CD4-positive, alpha-beta T cell treated with Interleukin-15 for 4 hours (primary cell): Measurements from ENCODE around the gene AP5Z1.

Experiments
- DNase-seq: peaks from one replicate; pipeline ENCODE4 v3.0.0-alpha.2; 2020; ENCODE audit warnings: low spot score

Gene AP5Z1

DNA sequence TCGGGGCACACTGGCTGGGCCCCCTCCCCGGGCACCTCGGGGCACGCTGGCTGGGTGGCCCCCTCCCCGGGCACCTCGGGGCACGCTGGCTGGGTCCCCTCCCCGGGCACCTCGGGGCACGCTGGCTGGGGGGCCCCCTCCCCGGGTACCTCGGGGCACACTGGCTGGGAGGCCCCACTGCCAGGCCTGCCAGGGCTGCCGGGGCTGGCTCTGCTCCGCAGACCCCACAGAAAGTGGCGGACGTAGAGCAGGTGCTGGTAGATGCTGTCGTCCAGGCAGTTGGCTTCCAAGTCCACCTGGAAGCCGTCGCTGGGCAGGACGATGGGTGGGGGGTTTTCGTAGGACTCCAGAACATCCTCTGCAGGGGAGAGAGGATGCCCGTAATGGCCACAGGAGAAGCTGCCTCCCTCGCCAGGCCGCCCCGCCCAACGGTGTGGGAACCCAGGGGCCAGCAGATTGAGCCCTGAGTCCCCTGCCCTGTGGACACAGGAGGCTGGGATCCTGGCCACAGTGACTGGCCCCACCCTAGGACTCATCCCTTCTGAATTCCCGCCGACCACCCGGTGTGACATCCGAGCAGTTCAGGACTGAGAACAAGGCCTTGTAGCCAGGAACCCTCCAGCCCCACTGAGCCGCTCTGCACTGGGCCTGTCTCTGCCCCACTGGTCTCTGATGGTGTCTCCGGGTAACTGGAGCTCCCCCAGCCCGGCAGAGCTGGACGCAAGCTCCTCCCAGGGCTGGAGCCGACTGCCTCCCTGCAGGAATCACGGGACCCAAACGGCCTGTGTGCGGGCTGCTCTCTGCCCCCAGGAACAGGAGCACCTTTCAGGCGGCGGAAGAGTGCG is 28.2 kb downstream of the AP5Z1 start:
- DNase-seq = no peak

- no peak for DNase-seq
These were observed 29.9 kb downstream of the AP5Z1 start for GRCh38 chr7:4805110-4805983.

- no peak for DNase-seq
These were observed 30.5 kb downstream of the AP5Z1 start for GRCh38 chr7:4805984-4806300.

DNA sequence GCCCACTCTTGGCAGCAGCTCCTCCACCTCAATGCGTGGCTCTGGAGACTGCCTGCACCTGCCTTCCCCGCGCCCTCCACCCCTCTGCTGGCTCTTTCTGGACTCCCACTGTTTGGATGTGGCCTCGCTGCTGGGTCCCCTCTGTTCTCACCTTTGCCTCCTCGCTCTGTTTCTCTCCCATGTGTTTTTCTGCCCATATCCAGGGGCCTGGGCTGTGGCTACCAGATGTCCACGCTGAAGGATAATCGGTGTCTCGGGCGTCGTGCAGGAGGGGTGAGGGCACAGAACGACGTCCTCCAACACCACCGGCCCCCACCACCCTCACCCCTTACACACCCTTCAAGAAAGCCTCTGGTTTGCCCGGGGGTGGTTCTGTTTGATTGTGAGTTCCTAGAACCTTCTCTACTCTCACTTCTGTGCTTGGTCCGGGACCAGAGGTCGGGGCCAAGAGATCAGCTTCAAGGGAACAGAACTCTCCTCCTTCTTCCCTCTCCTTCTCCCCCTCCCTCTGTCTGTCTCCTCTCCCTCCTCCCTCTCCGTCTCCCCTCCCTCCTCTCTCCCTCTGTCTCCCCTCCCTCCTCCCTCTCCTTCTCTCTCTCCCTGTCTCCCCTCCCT is 31.7 kb downstream of the AP5Z1 start:
- DNase-seq = no peak

DNA sequence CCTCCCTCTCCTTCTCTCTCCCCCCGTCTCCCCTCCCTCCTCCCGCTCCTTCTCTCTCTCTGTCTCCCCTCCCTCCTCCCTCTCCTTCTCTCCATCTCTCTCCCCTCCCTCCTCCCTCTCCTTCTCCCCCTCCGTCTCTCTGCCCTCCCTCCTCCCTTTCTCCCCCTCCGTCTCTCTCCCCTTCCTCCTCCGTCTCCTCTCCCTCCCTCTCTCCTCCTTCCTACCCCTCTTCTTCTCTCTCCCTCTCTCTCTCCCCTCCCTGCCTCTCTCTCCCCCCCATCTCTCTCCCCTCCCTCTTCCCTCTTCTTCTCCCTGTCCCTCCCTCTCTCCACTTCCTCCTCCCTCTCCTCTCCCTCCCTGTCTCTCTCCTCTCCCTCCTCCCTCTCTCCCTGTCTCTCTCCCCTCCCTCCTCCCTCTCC is 32.2 kb downstream of the AP5Z1 start:
- no peak for DNase-seq

DNA sequence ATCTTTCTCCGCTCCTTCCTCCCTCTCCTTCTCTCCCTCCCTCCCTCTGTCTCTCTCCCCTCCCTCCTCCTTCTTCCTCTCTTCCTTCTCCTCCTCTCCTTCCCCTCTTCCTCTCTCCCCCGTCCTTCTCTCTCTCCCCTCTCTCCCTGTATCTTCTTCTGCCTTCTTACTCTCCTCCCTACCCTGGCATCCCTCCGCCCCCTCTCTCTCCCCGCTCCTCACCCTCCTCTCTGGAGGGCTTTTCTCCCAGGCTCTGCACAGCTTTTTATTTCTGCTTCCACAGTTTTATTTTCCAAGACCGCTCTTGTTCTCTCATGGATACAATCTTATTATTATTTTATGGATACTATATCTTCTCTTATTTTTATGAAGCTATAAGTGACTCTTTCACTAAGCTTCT is 32.6 kb downstream of the AP5Z1 start:
- no peak for DNase-seq

DNA sequence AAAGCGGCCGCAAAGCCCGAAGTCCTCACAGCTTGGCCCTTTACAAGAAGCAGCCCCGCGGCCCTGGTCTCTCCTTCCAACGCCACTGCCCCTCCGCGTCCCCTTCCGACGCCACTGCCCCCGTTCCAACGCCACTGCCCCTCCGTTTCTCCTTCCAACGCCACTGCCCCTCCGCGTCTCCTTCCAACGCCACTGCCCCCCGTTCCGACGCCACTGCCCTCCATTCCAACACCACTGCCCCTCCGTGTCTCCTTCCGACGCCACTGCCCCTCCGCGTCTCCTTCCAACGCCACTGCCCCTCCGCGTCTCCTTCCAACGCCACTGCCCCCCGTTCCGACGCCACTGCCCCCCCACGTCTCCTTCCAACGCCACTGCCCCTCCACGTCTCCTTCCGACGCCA is 33.1 kb downstream of the AP5Z1 start:
- DNase-seq = no peak

DNA sequence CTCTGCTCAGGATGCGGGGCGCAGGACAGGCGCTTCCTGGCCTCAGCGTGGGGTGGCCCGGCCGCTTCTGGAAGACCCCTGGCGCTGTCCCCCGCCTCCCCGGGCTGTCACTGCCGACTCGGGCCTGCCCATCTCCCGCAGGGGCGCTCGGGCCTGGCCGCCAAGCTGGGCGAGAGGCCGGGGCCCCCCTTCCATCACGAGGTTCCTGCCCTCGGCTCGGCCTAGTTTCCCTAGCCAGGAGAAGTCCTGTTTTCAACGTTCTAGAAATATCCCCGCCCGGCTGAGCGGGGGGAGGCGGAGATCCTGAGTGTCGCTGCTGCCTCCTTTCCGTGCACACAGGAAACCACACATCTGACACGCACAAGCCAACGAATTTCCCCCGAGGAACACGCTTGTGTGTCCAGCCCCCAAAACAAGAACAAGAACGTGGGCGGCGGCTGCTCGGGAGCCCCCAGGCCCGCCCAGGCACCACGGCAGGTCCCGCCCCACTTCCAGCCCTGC is 33.7 kb downstream of the AP5Z1 start:
- no peak for DNase-seq

- DNase-seq = no peak
These were observed 34.2 kb downstream of the AP5Z1 start for GRCh38 chr7:4809666-4810065.

DNA sequence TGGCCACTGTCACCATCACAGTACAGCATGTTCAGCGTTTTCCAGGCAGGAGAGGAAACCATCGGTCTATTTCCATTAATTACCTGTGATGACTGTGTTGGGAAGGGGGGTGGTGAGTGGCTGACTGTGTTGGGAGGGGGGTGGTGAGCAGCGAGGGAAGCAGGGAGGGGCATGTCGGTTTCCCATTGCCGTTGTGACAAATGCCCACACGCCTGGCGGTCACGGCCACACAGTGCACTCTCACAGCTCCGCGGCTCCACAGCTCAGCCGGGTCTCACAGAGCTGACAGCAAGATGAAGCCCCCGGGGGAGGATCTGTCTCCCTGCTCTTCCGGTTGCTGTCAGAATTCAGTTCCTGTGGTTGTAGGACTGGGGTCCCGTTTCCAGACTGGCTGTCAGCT is 39.0 kb downstream of the AP5Z1 start:
- DNase-seq = no peak

- DNase-seq = no peak
These were observed 39.7 kb downstream of the AP5Z1 start for GRCh38 chr7:4815121-4815520.

DNA sequence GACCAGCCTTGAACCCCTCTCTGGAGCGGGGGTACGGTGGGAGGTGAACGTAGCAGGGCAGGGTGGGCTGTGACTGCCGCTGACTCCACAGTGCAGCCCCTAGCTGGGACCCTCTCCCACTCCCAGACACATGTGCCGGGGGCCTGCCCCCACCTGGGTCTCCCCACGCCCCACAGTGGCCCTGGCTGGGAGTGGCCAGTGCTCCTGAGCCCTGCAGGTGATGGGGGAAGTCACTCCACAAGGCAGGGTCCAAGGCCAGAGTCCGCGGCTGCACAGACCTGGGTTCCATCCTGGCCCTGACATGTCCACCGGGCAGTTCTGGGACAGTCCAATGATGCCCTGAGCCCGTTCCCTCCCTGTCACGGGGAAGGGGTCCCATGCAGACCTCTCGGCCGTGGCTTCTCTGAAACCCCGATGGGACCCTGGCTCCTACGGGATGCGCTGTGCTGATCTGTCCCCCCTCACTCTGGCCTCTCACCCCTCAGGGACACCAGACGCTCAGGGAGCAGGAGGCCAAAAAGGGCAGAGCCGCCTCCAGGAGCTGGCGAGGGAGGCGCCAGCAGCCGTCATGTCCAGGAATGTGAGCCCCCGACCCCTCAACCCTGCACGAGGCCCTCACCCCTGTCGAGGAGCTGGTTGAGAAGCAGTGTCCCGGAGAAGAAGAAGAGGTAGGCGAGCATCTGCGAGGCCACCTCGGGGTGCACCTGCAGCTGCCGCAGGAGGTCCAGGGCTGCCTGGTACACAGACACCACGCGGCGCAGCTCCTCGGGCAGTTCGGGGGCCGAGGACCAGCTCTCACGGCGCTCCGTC is 40.4 kb downstream of the AP5Z1 start:
- no peak for DNase-seq

- no peak for DNase-seq
These were observed 41.1 kb downstream of the AP5Z1 start for GRCh38 chr7:4816419-4817080.

- no peak for DNase-seq
These were observed 41.9 kb downstream of the AP5Z1 start for GRCh38 chr7:4817178-4817901.

- no peak for DNase-seq
These were observed 42.8 kb downstream of the AP5Z1 start for GRCh38 chr7:4818000-4818794.

DNA sequence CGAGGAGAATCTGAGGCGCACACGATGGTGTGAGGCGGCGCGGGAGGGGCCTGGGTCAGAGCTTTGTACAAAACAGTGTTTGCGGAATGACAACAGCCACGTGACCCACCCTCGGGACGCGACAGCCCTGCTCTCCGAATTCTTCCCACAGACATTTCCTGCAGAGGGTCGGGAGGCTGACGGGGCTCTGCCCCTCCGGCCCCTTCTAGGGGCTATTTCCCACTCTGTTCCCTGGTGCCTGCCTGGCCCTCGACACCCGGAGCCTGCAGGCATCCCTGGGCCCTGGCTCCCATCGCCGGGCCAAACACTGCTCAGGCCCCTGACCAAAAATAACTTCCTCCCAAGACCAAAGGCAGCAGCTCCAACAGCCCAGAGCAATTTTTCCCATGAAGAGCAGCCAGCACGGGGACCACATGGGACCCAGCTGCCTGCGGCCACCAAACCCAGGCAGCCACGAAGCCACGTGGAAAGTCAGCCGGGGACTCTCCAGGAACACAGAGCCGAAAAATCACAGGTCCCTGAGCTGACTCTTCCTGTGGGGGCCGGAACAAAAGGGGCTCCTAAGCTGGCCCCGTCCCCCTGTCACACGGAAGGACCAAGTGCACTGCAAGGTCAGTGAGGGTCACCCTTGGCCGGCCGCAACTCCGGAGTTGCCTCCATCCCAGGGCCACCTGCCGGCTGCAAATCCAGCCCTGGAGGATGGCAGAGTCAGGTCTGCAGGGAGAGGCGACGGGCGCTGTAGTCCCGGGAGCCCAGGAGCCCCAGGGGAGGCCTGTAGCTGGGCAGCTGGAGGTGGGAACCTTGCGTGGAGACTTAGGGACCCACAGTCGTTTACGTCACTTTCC is 44.4 kb downstream of the AP5Z1 start:
- DNase-seq = no peak

GRCh38 chr7:4820405-4820966 is 45.1 kb downstream of the AP5Z1 start:
- DNase-seq = no peak

GRCh38 chr7:4820967-4821471 is 45.6 kb downstream of the AP5Z1 start:
- DNase-seq = no peak
